Endothelial cell of umbilical vein (primary cell): ENCODE results near the gene ANKRD28. TPM values are rescaled to one million over a fixed set of nuclear protein-coding genes. Genes with fewer than 3 reads are reported as not detected.

Experiments
- BruUV-seq: library from RNA; stranded (reverse); fragments of 400-500 nt; replicated peaks from 2 replicates; lab custom pipeline; 2021; lab: Mats Ljungman, UMichigan
- CTCF ChIA-PET: fragments of 300-600, 350-600 bp; sonication (Branson Sonifier 250); formaldehyde crosslinking; loops from one replicate; lab custom pipeline; 2021; ENCODE audit warnings: antibody characterized with exemption, inconsistent platforms; lab: Charles Lee
- POLR2A ChIA-PET: fragments of 300-600, 350-600 bp; sonication (Branson Sonifier 250); formaldehyde crosslinking; loops from one replicate; lab custom pipeline; 2021; ENCODE audit warnings: antibody characterized with exemption, inconsistent platforms; lab: Charles Lee
- DNase-seq: peaks from one replicate; pipeline ENCODE4 v3.0.0-alpha.2; 2011; ENCODE audit warnings: low read depth, low spot score
- FAIRE-seq: peaks from 2 replicates; lab custom pipeline; 2011; peaks lifted over from hg19 to GRCh38; lab: Jason Lieb, UNC
- H2AFZ ChIP-seq: 2 replicates; pipeline ENCODE4 v1.6.0; 2012; ENCODE audit warnings: low read depth, low read length, control low read depth, inconsistent platforms
- H3K27ac ChIP-seq: 2 replicates; pipeline ENCODE4 v1.5.1; 2011; ENCODE audit warnings: low read depth, mild to moderate bottlenecking, control low read depth, low read length, moderate library complexity; ENCODE audit not compliant: insufficient read depth
- H3K27me3 ChIP-seq, 2 experiments: 2 replicates each; pipeline versions ENCODE4 v1.6.0 to v1.6.1; 2011; ENCODE audit warnings: low read length in 2 of 2, mixed read lengths in 1 of 2; ENCODE audit not compliant: control insufficient read depth in 2 of 2, insufficient read depth in 2 of 2
- H3K36me3 ChIP-seq, 2 experiments: 2 replicates in 1 of 2; 3 replicates in 1 of 2; pipeline ENCODE4 v1.5.1; 2011; ENCODE audit warnings: low read length in 2 of 2, mild to moderate bottlenecking in 1 of 2, moderate library complexity in 1 of 2; ENCODE audit not compliant: control insufficient read depth in 2 of 2, insufficient read depth in 2 of 2; ENCODE audit errors: extremely low read depth in 1 of 2
- H3K4me1 ChIP-seq: 3 replicates; pipeline ENCODE4 v1.5.1; 2011; ENCODE audit warnings: mild to moderate bottlenecking, low read length; ENCODE audit not compliant: control insufficient read depth, insufficient read depth; ENCODE audit errors: extremely low read depth
- H3K4me2 ChIP-seq: 2 replicates; pipeline ENCODE4 v1.6.1; 2011; ENCODE audit warnings: low read length, control low read depth, mixed read lengths; ENCODE audit not compliant: insufficient read depth
- H3K4me3 ChIP-seq, 3 experiments: fragments of 200-600 bp in 1 of 3; sonication (generic), shearing (Covaris generic) in 1 of 3; replicated peaks in 1 of 3; 2 replicates each; pipeline ENCODE4 v1.5.1; 2011 to 2016; ENCODE audit warnings: control low read depth in 3 of 3, low read length in 3 of 3, mild to moderate bottlenecking in 2 of 3, inconsistent platforms in 1 of 3, low read depth in 1 of 3, moderate library complexity in 1 of 3; ENCODE audit not compliant: insufficient read depth in 1 of 3
- H3K79me2 ChIP-seq: 2 replicates; pipeline ENCODE4 v1.6.0; 2012; ENCODE audit warnings: low read length, inconsistent platforms; ENCODE audit not compliant: control insufficient read depth, insufficient read depth
- H3K9ac ChIP-seq: replicated peaks from 2 replicates; pipeline ENCODE3; 2011; ENCODE audit warnings: low read length, control low read depth; ENCODE audit not compliant: insufficient read depth; ENCODE audit errors: extremely low read depth
- H3K9me1 ChIP-seq: replicated peaks from 3 replicates; pipeline ENCODE4 v1.6.0; 2011; ENCODE audit warnings: mild to moderate bottlenecking, low read length; ENCODE audit not compliant: control insufficient read depth, insufficient read depth; ENCODE audit errors: extremely low read depth
- H3K9me3 ChIP-seq: replicated peaks from 2 replicates; pipeline ENCODE4 v1.5.1; 2012; ENCODE audit warnings: low read length, inconsistent platforms; ENCODE audit not compliant: control insufficient read depth, insufficient read depth
- H4K20me1 ChIP-seq: replicated peaks from 2 replicates; pipeline ENCODE3; 2011; ENCODE audit warnings: mild to moderate bottlenecking, low read length; ENCODE audit not compliant: control insufficient read depth, insufficient read depth; ENCODE audit errors: extremely low read depth
- EZH2 ChIP-seq: IDR thresholded peaks from 2 replicates; pipeline ENCODE4 v1.6.1; 2012; ENCODE audit warnings: borderline replicate concordance, low read depth, mild to moderate bottlenecking, moderate library complexity, low read length, inconsistent platforms; ENCODE audit not compliant: severe bottlenecking
- FOS ChIP-seq: IDR thresholded peaks from 2 replicates; pipeline ENCODE4 v1.6.1; 2011; ENCODE audit warnings: mild to moderate bottlenecking, low read length, moderate library complexity, borderline replicate concordance; ENCODE audit not compliant: insufficient read depth
- GATA2 ChIP-seq: IDR thresholded peaks from 2 replicates; pipeline ENCODE4 v1.7.0; 2011; ENCODE audit warnings: low read depth, mild to moderate bottlenecking, moderate library complexity, mixed read lengths, low read length; ENCODE audit not compliant: insufficient read length, insufficient read depth
- JUN ChIP-seq: IDR thresholded peaks from 2 replicates; pipeline ENCODE4 v1.6.1; 2011; ENCODE audit warnings: borderline replicate concordance, low read depth; ENCODE audit not compliant: insufficient read length, insufficient read depth
- MYC ChIP-seq: IDR thresholded peaks from one replicate; pipeline ENCODE4 v1.6.1; 2011; ENCODE audit warnings: mild to moderate bottlenecking, low read depth, low read length
- POLR2A ChIP-seq: IDR thresholded peaks from 2 replicates; pipeline ENCODE4 v1.6.1; 2012; ENCODE audit warnings: low read depth, mild to moderate bottlenecking, control low read depth, low read length
- POLR2AphosphoS5 ChIP-seq: IDR thresholded peaks from 2 replicates; pipeline ENCODE4 v1.6.1; 2012; ENCODE audit warnings: low read depth, mild to moderate bottlenecking, control low read depth, low read length, moderate library complexity; ENCODE audit not compliant: insufficient read depth
- dilution Hi-C: fragments of 300-500 bp; cut with MboI; formaldehyde crosslinking; loops from one replicate; pipeline ENCODE4 v1.15.0; 2019; ENCODE audit warnings: low sequenced_read_pairs; ENCODE audit not compliant: extremely low pct_ligation_motif_present
- intact Hi-C: fragments of 100-400 bp; cut with micrococcal nuclease; formaldehyde crosslinking; loops from one replicate; pipeline ENCODE4 v1.10.0; 2022
- polyA plus RNA-seq, 4 experiments: library from polyadenylated mRNA; depleted of rRNA in 3 of 4; stranded (reverse) in 3 of 4; unstranded in 1 of 4; fragments of >200 nt; gene quantifications; 2 replicates each; pipeline versions ENCODE4 v1.2.1 to v1.2.3, GENCODE V29; 2011 to 2012; ENCODE audit warnings: missing spikeins in 1 of 4
- total RNA-seq: library from RNA; stranded (reverse); gene quantifications from 2 replicates; pipeline ENCODE4 v1.2.3, GENCODE V29; 2021
- TF ChIP-seq, protein P1 (sequence below), 2 donors: IDR thresholded peaks; 1 replicate in 1 of 2; 2 replicates in 1 of 2; pipeline ENCODE4 v1.5.1; 2011; ENCODE audit warnings: low read length in 2 of 2, mild to moderate bottlenecking in 2 of 2, moderate library complexity in 2 of 2, control low read depth in 1 of 2, inconsistent platforms in 1 of 2, low read depth in 1 of 2; ENCODE audit not compliant: insufficient read depth in 1 of 2; ENCODE audit errors: extremely low read depth in 1 of 2
- TF ChIP-seq, protein P2 (sequence below): IDR thresholded peaks from 2 replicates; pipeline ENCODE4 v1.6.1; 2011; ENCODE audit not compliant: insufficient read depth, insufficient read length

The ANKRD28 gene
- total and polyA plus RNA-seq, 2 donors (not counting 3 experiments of a cell fraction or from before 2014, with no cell fraction given) = 36.7 to 97.3 TPM

DNA sequence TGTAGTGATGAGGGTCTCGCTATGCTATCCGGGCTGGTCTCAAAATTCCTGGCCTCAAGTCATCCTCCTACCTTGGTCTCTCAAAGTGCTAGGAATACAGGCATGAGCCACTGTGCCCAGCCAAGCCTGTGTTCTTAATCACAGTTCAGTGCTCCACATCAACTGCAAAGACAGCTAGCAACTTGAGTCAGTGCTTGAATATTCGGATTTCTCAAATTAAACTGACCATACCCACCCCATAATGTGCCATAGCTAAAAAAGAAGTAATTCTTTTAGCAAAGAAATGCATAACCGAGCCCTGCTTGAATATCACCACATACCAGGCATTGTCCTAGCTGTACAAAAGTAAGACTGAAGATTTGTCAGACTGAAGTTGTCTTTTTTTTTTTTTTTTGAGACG, 107.0 kb downstream of the ANKRD28 start:
- TF ChIP-seq POLR2A (no peak), MYC (no peak), FOS (no peak), GATA2 (no peak), EZH2 (no peak), POLR2AphosphoS5 (no peak), JUN (no peak)
- TF ChIP-seq, protein P1, sequence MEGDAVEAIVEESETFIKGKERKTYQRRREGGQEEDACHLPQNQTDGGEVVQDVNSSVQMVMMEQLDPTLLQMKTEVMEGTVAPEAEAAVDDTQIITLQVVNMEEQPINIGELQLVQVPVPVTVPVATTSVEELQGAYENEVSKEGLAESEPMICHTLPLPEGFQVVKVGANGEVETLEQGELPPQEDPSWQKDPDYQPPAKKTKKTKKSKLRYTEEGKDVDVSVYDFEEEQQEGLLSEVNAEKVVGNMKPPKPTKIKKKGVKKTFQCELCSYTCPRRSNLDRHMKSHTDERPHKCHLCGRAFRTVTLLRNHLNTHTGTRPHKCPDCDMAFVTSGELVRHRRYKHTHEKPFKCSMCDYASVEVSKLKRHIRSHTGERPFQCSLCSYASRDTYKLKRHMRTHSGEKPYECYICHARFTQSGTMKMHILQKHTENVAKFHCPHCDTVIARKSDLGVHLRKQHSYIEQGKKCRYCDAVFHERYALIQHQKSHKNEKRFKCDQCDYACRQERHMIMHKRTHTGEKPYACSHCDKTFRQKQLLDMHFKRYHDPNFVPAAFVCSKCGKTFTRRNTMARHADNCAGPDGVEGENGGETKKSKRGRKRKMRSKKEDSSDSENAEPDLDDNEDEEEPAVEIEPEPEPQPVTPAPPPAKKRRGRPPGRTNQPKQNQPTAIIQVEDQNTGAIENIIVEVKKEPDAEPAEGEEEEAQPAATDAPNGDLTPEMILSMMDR (IDR thresholded peaks at IDR 0.05; ENCODE audit: extremely low read depth in 1 of 2, insufficient read depth in 1 of 2, low read depth in 1 of 2, low read length in 2 of 2) = no peak
- TF ChIP-seq, protein P2, sequence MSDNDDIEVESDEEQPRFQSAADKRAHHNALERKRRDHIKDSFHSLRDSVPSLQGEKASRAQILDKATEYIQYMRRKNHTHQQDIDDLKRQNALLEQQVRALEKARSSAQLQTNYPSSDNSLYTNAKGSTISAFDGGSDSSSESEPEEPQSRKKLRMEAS = no peak
- H3K36me3 ChIP-seq = peaks cover 7 to 27% of the 10 kb centered on the region in 2 experiments
- H3K79me2 ChIP-seq = no peaks in the 10 kb centered on the region
- H3K27ac ChIP-seq = no peak overlapping the region
- no peak overlapping the region for H2AFZ ChIP-seq
- no peak overlapping the region for H3K4me3 ChIP-seq
- intact Hi-C loops (loop anchor here (5.0 kb wide), 1 partner anchor 107 kb away; the partner anchor contains the start of gene ANKRD28), dilution Hi-C loops (no loop called here)
- H3K9me1 ChIP-seq = no peaks in the 10 kb centered on the region
- no peaks in the 10 kb centered on the region for H3K9me3 ChIP-seq
- no peak overlapping the region for H3K9ac ChIP-seq
- no peaks in the 10 kb centered on the region for H4K20me1 ChIP-seq
- BruUV-seq = no TSS peak
- H3K4me2 ChIP-seq = no peak overlapping the region
- ChIA-PET POLR2A (no interaction called here), CTCF (interaction anchor here (1.2 kb wide), 1 partner anchor 60 kb away, joined by 5 read pairs; no protein-coding TSS in a partner anchor)
- H3K4me1 ChIP-seq = peaks cover 5% of the 10 kb centered on the region
- DNase-seq = no peak
- FAIRE-seq = no peak
- no peaks in the 10 kb centered on the region for H3K27me3 ChIP-seq
